ENCODE data around the gene NLRC3. TPM values are rescaled to one million over a fixed set of nuclear protein-coding genes. Genes with fewer than 3 reads are reported as not detected.
"Not testable (repeated sequence)": the region's sequence is repeated elsewhere in the genome, so short reads cannot be mapped to it uniquely, and the experiment has no call there.

NLRC3 gene
- total RNA-seq, result 0.72 TPM

- no peak for DNase-seq
These were observed at the start of gene NLRC3 for GRCh38 chr16:3577302-3577752. TSS of gene NLRC3 (minus strand) at chr16:3577403. CDS start at chr16:3565036, 12,367 bp downstream.

GRCh38 chr16:3625911-3626732 lies 48.9 kb upstream of the NLRC3 start:
- no peak for DNase-seq

GRCh38 chr16:3625331-3625730 lies 48.1 kb upstream of the NLRC3 start:
- no peak for DNase-seq

- no peak for DNase-seq
These were observed 46.4 kb upstream of the NLRC3 start for GRCh38 chr16:3623642-3624041.

GRCh38 chr16:3618769-3619141 lies 41.6 kb upstream of the NLRC3 start:
- no peak for DNase-seq

GRCh38 chr16:3612510-3613466 lies 35.6 kb upstream of the NLRC3 start:
- no peak for DNase-seq

- DNase-seq, result peak; percentile 98
These were observed 34.2 kb upstream of the NLRC3 start, which contains the start of gene SLX4 for GRCh38 chr16:3611146-3611975. TSS of gene SLX4 (minus strand) at chr16:3611606. CDS start at chr16:3608964, 2,642 bp downstream.

- DNase-seq, result no peak
These were observed 33.5 kb upstream of the NLRC3 start for GRCh38 chr16:3610698-3611145.

- no peak for DNase-seq
These were observed 32.9 kb upstream of the NLRC3 start for GRCh38 chr16:3609895-3610697.

GRCh38 chr16:3608976-3609375 lies 31.8 kb upstream of the NLRC3 start:
- DNase-seq, result not testable (repeated sequence)

- DNase-seq, result no peak
These were observed 30.9 kb upstream of the NLRC3 start for GRCh38 chr16:3608069-3608468.

GRCh38 chr16:3607634-3608033 lies 30.4 kb upstream of the NLRC3 start:
- no peak for DNase-seq

- DNase-seq, result no peak
These were observed 30.0 kb upstream of the NLRC3 start for GRCh38 chr16:3607161-3607560.

GRCh38 chr16:3606441-3606840 lies 29.2 kb upstream of the NLRC3 start:
- DNase-seq, result no peak

- DNase-seq, result no peak
These were observed 25.1 kb upstream of the NLRC3 start for GRCh38 chr16:3602320-3602653.

GRCh38 chr16:3601614-3602319 lies 24.6 kb upstream of the NLRC3 start:
- DNase-seq, result no peak

GRCh38 chr16:3599922-3600321 lies 22.7 kb upstream of the NLRC3 start:
- no peak for DNase-seq

- DNase-seq, result no peak
These were observed 21.9 kb upstream of the NLRC3 start for GRCh38 chr16:3599121-3599520.

- DNase-seq, result no peak
These were observed 21.0 kb upstream of the NLRC3 start for GRCh38 chr16:3598236-3598635.

- DNase-seq, result no peak
These were observed 20.5 kb upstream of the NLRC3 start for GRCh38 chr16:3597676-3598075.

GRCh38 chr16:3597226-3597625 lies 20.0 kb upstream of the NLRC3 start:
- DNase-seq, result no peak
